Measurements from ENCODE around the gene PEPD.

Gene PEPD

GRCh38 chr19:33518541-33518940, 3.0 kb downstream of the PEPD start:
- POLR2A ChIA-PET, result no interaction called here
- no peak for DNase-seq (ENCODE audit: extremely low spot score)
- CTCF ChIA-PET, result no interaction called here
- no peak for TF ChIP-seq ARNT (IDR thresholded peaks at IDR 0.05)
- no peak for TF ChIP-seq ZNF384 (IDR thresholded peaks at IDR 0.05)
- no peak for TF ChIP-seq TARDBP (IDR thresholded peaks at IDR 0.05)
- no peak for TF ChIP-seq LEF1 (IDR thresholded peaks at IDR 0.05; ENCODE audit: borderline replicate concordance)
- no peak for TF ChIP-seq FOXA1 (IDR thresholded peaks at IDR 0.05)
- TF ChIP-seq NFRKB (IDR thresholded peaks at IDR 0.05), result no peak
- TF ChIP-seq L3MBTL2 (conservative IDR thresholded peaks at IDR 0.05), result no peak
- no peak for TF ChIP-seq FOXM1 (IDR thresholded peaks at IDR 0.05; ENCODE audit: borderline replicate concordance)
- TF ChIP-seq SP1 (IDR thresholded peaks at IDR 0.05), result no peak

GRCh38 chr19:33517922-33518321, 3.7 kb downstream of the PEPD start:
- CTCF ChIA-PET, result no interaction called here
- no peak for DNase-seq (ENCODE audit: extremely low spot score)
- TF ChIP-seq LEF1 (IDR thresholded peaks at IDR 0.05; ENCODE audit: borderline replicate concordance) (no peak), BHLHE40 (IDR thresholded peaks at IDR 0.05; ENCODE audit: borderline replicate concordance) (no peak), FOXK2 (IDR thresholded peaks at IDR 0.05) (no peak)
- POLR2A ChIA-PET, result no interaction called here

- CTCF ChIA-PET, result no interaction called here
- POLR2A ChIA-PET, result no interaction called here
Observed at GRCh38 chr19:33515921-33516320, 5.7 kb downstream of the PEPD start.

GRCh38 chr19:33514885-33515551, 6.6 kb downstream of the PEPD start:
- TF ChIP-seq PKNOX1 (IDR thresholded peaks at IDR 0.05) (no peak), ELF4 (IDR thresholded peaks at IDR 0.05) (no peak), SUZ12 (IDR thresholded peaks at IDR 0.05) (no peak), TARDBP (IDR thresholded peaks at IDR 0.05) (no peak)
- ChIA-PET POLR2A (no interaction called here), CTCF (no interaction called here)
- DNase-seq (ENCODE audit: extremely low spot score), result no peak

More at GRCh38 chr19:33515921-33516320, 5.7 kb downstream of the PEPD start:
- DNase-seq (ENCODE audit: extremely low spot score), result no peak
- TF ChIP-seq SUZ12 (IDR thresholded peaks at IDR 0.05), result no peak
- TF ChIP-seq SP1 (IDR thresholded peaks at IDR 0.05), result no peak
- no peak for TF ChIP-seq FOXA1 (IDR thresholded peaks at IDR 0.05)
- no peak for TF ChIP-seq FOXK2 (IDR thresholded peaks at IDR 0.05)
- no peak for TF ChIP-seq FOXM1 (IDR thresholded peaks at IDR 0.05; ENCODE audit: borderline replicate concordance)
- no peak for TF ChIP-seq ARNT (IDR thresholded peaks at IDR 0.05)
- TF ChIP-seq PKNOX1 (IDR thresholded peaks at IDR 0.05), result no peak
- no peak for TF ChIP-seq L3MBTL2 (conservative IDR thresholded peaks at IDR 0.05)

- ChIA-PET POLR2A (no interaction called here), CTCF (no interaction called here)
- TF ChIP-seq ELF4 (IDR thresholded peaks at IDR 0.05) (no peak), FOXM1 (IDR thresholded peaks at IDR 0.05; ENCODE audit: borderline replicate concordance) (no peak)
- DNase-seq (ENCODE audit: extremely low spot score), result no peak
Observed at GRCh38 chr19:33513424-33513823, 8.2 kb downstream of the PEPD start.

GRCh38 chr19:33512580-33513137, 8.9 kb downstream of the PEPD start:
- no peak for DNase-seq (ENCODE audit: extremely low spot score)
- ChIA-PET POLR2A (no interaction called here), CTCF (no interaction called here)
- TF ChIP-seq HDGF (IDR thresholded peaks at IDR 0.05; ENCODE audit: borderline replicate concordance) (no peak), SUZ12 (IDR thresholded peaks at IDR 0.05) (no peak), SP1 (IDR thresholded peaks at IDR 0.05) (no peak), L3MBTL2 (conservative IDR thresholded peaks at IDR 0.05) (no peak), FOXK2 (IDR thresholded peaks at IDR 0.05) (no peak), NFRKB (IDR thresholded peaks at IDR 0.05) (no peak), FOXM1 (IDR thresholded peaks at IDR 0.05; ENCODE audit: borderline replicate concordance) (no peak), BHLHE40 (IDR thresholded peaks at IDR 0.05; ENCODE audit: borderline replicate concordance) (no peak), CTBP1 (IDR thresholded peaks at IDR 0.05; ENCODE audit: borderline replicate concordance) (no peak), PKNOX1 (IDR thresholded peaks at IDR 0.05) (no peak), FOXA1 (IDR thresholded peaks at IDR 0.05) (no peak), TARDBP (IDR thresholded peaks at IDR 0.05) (no peak), ZNF384 (IDR thresholded peaks at IDR 0.05) (no peak), ARNT (IDR thresholded peaks at IDR 0.05) (no peak), ELF4 (IDR thresholded peaks at IDR 0.05) (no peak), LEF1 (IDR thresholded peaks at IDR 0.05; ENCODE audit: borderline replicate concordance) (no peak)

- POLR2A ChIA-PET, result no interaction called here
Observed at GRCh38 chr19:33512021-33512420, 9.6 kb downstream of the PEPD start.

More at GRCh38 chr19:33512021-33512420, 9.6 kb downstream of the PEPD start:
- CTCF ChIA-PET, result no interaction called here
- DNase-seq (ENCODE audit: extremely low spot score), result no peak
- TF ChIP-seq SUZ12 (IDR thresholded peaks at IDR 0.05) (no peak), ZNF384 (IDR thresholded peaks at IDR 0.05) (no peak), L3MBTL2 (conservative IDR thresholded peaks at IDR 0.05) (no peak), FOXK2 (IDR thresholded peaks at IDR 0.05) (no peak), TARDBP (IDR thresholded peaks at IDR 0.05) (no peak), FOXA1 (IDR thresholded peaks at IDR 0.05) (no peak), HDGF (IDR thresholded peaks at IDR 0.05; ENCODE audit: borderline replicate concordance) (no peak), CTBP1 (IDR thresholded peaks at IDR 0.05; ENCODE audit: borderline replicate concordance) (no peak), SP1 (IDR thresholded peaks at IDR 0.05) (no peak), ARNT (IDR thresholded peaks at IDR 0.05) (no peak)

Data from HEK293T (cell line).